ENCODE results near the gene NLRP3. TPM values are rescaled to one million over a fixed set of nuclear protein-coding genes. Genes with fewer than 3 reads are reported as not detected.

Gene NLRP3
- total and polyA plus RNA-seq, 10 of the 15 experiments (the other 5 are each of a cell fraction or from before 2014, with no cell fraction given): 1.8 to 10.4 (median 5.0) TPM

DNA sequence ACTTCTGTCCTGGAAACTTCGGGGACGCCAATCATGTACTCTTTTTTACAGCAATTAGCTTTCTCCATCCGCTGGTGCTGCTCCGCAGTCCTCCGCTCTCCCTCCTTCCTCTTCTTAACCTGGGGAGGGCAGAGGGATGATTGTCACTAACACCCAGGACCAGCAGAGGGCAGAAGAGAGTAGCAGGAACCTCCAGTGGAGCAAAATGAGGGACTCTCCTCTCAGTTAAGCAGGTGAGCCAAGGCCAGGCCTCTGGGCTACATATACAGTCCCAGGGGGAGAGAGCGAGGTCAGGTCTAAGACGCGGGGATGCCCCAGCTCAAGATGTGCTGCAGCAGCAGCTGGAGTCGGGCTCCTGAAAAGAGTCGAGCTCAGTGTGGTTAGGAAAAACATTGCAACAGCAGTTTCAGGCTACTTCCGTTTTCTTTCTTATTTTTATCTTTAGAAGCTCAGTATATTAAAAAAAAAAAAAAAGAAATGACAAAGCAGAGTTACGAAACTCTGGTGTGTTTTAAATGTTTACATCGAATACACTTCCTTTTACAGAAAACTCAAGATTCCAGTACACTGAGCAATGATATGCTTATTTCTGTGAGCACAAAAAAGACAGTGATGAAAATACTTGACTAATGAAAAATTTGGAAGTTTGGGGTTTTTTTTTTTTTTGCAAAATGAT is 25.7 kb upstream of the NLRP3 start (continued):
- TF ChIP-seq TCF3 (IDR thresholded peaks at IDR 0.05; ENCODE audit: borderline replicate concordance, insufficient read depth, low read depth, low read length) (peak; percentile 93; the same call in 1 of the 2 replicates), ZNF384 (IDR thresholded peaks at IDR 0.05; ENCODE audit: borderline replicate concordance, low read depth, low read length) (peak; percentile 86), SUPT20H (IDR thresholded peaks at IDR 0.05; ENCODE audit: borderline replicate concordance, control insufficient read depth, low read depth, low read length) (no peak), STAT1 (conservative IDR thresholded peaks at IDR 0.05) (no peak), IRF4 (IDR thresholded peaks at IDR 0.05; ENCODE audit: low read depth, low read length) (peak; percentile 66; the same call in 1 of the 2 replicates), GATAD2B (conservative IDR thresholded peaks at IDR 0.05; ENCODE audit: low read depth) (no peak; the same call in 1 of the 2 replicates), IKZF2 (IDR thresholded peaks at IDR 0.05) (peak; percentile 92), NR2F1 (conservative IDR thresholded peaks at IDR 0.05) (peak; percentile 91), MYC (IDR thresholded peaks at IDR 0.05; ENCODE audit: insufficient read depth, insufficient read length, insufficient replicate concordance, low read length, severe bottlenecking) (no peak), WRNIP1 (IDR thresholded peaks at IDR 0.05; ENCODE audit: borderline replicate concordance, low read depth, low read length) (no peak), SUZ12 (IDR thresholded peaks at IDR 0.05; ENCODE audit: unreplicated experiment) (no peak), PAX8 (IDR thresholded peaks at IDR 0.05) (no peak), CBX3 (IDR thresholded peaks at IDR 0.05; ENCODE audit: borderline replicate concordance, low read depth) (no peak), CHD1 (IDR thresholded peaks at IDR 0.05; ENCODE audit: low read depth, low read length) (no peak), CBFB (IDR thresholded peaks at IDR 0.05; ENCODE audit: low read depth) (no peak), EP300 (IDR thresholded peaks at IDR 0.05; ENCODE audit: borderline replicate concordance in 1 of 2, control insufficient read depth in 1 of 2, low read depth in 2 of 2, low read length in 2 of 2) (peak; percentile 57 to 91; a peak in 3 of 4 replicates), ZNF622 (IDR thresholded peaks at IDR 0.05) (no peak), SREBF2 (IDR thresholded peaks at IDR 0.05; ENCODE audit: low read length) (no peak), SMC3 (IDR thresholded peaks at IDR 0.05; ENCODE audit: borderline replicate concordance, low read length) (peak; percentile 90), IKZF1 (conservative IDR thresholded peaks at IDR 0.05) (peak; percentile 94)
- TF ChIP-seq, protein P1, sequence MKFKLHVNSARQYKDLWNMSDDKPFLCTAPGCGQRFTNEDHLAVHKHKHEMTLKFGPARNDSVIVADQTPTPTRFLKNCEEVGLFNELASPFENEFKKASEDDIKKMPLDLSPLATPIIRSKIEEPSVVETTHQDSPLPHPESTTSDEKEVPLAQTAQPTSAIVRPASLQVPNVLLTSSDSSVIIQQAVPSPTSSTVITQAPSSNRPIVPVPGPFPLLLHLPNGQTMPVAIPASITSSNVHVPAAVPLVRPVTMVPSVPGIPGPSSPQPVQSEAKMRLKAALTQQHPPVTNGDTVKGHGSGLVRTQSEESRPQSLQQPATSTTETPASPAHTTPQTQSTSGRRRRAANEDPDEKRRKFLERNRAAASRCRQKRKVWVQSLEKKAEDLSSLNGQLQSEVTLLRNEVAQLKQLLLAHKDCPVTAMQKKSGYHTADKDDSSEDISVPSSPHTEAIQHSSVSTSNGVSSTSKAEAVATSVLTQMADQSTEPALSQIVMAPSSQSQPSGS (IDR thresholded peaks at IDR 0.05; ENCODE audit: low read length): peak; percentile 84
- TF ChIP-seq, protein P2, sequence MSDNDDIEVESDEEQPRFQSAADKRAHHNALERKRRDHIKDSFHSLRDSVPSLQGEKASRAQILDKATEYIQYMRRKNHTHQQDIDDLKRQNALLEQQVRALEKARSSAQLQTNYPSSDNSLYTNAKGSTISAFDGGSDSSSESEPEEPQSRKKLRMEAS (IDR thresholded peaks at IDR 0.05; ENCODE audit: low read depth, low read length): no peak
- TF ChIP-seq, protein P3, sequence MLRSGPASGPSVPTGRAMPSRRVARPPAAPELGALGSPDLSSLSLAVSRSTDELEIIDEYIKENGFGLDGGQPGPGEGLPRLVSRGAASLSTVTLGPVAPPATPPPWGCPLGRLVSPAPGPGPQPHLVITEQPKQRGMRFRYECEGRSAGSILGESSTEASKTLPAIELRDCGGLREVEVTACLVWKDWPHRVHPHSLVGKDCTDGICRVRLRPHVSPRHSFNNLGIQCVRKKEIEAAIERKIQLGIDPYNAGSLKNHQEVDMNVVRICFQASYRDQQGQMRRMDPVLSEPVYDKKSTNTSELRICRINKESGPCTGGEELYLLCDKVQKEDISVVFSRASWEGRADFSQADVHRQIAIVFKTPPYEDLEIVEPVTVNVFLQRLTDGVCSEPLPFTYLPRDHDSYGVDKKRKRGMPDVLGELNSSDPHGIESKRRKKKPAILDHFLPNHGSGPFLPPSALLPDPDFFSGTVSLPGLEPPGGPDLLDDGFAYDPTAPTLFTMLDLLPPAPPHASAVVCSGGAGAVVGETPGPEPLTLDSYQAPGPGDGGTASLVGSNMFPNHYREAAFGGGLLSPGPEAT (IDR thresholded peaks at IDR 0.05; ENCODE audit: low read depth): peak; percentile 92
- TF ChIP-seq, protein P4, sequence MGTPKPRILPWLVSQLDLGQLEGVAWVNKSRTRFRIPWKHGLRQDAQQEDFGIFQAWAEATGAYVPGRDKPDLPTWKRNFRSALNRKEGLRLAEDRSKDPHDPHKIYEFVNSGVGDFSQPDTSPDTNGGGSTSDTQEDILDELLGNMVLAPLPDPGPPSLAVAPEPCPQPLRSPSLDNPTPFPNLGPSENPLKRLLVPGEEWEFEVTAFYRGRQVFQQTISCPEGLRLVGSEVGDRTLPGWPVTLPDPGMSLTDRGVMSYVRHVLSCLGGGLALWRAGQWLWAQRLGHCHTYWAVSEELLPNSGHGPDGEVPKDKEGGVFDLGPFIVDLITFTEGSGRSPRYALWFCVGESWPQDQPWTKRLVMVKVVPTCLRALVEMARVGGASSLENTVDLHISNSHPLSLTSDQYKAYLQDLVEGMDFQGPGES (IDR thresholded peaks at IDR 0.05): no peak
